ENCODE data around the gene AFF3. TPM values are rescaled to one million over a fixed set of nuclear protein-coding genes. Genes with fewer than 3 reads are reported as not detected.

Gene AFF3
- total RNA-seq, 4 donors from 2014 or later: 9.0 to 20.2 (median 14.5) TPM

DNA sequence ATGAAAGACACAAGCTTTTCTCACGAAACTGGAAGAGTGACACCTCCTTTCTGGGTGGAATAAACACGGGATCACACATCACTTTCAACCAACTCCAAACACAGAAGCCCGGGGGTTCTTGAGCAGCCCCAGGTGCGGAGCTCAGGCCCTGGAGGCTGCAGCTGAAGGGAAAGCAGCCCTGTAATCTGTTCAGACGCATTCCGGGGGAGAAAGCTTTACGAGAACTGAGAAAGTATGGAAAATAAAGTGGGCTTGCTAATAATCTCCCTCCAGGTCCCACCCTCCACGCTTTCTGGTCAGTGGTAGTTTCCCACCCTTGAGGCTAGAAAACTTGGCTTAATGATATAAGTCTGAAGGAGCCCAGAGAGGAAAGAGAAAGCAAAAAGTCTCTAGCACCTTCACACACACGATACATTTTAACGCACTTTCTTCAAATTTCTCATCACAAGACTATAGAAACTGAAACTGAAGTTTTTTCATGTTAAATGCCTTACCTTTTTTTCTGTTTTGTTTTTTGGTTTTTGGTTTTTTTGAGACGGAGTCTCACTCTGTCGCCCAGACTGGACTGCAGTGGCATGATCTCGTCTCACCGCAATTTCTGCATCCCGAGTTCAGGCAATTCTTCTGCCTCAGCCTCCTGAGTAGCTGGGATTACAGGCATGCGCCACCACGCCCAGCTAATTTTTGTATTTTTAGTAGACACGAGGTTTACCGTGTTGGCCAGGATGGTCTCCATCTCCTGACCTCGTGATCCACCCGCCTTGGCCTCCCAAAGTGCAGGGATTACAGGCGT lies 141.3 kb downstream of the AFF3 start:
- intact Hi-C loops (cut with DNase I; ENCODE audit: low total_unique reads): no loop called here
- in situ Hi-C loops (cut with MboI; ENCODE audit: low pct_ligation_motif_present in 1 of 4, low pct_unique_long_range_greater_than_20kb in 1 of 4, low sequenced_read_pairs in 3 of 4): no loop called here
- Histone ChIP-seq H3K9me3 (no peaks in the 10 kb centered on the region), H3K27me3 (no peaks in the 10 kb centered on the region), H3K4me3 (no peak overlapping the region), H3K36me3 (no peaks in the 10 kb centered on the region), H3K27ac (no peak overlapping the region), H3K4me1 (no peaks in the 10 kb centered on the region)
- no peak for DNase-seq
- 83 to 89% methylated on average over 22 of the region's 22 CpGs for WGBS, 2 donors (ENCODE audit: low coverage in 1 of 2)
- TF ChIP-seq, protein P1, sequence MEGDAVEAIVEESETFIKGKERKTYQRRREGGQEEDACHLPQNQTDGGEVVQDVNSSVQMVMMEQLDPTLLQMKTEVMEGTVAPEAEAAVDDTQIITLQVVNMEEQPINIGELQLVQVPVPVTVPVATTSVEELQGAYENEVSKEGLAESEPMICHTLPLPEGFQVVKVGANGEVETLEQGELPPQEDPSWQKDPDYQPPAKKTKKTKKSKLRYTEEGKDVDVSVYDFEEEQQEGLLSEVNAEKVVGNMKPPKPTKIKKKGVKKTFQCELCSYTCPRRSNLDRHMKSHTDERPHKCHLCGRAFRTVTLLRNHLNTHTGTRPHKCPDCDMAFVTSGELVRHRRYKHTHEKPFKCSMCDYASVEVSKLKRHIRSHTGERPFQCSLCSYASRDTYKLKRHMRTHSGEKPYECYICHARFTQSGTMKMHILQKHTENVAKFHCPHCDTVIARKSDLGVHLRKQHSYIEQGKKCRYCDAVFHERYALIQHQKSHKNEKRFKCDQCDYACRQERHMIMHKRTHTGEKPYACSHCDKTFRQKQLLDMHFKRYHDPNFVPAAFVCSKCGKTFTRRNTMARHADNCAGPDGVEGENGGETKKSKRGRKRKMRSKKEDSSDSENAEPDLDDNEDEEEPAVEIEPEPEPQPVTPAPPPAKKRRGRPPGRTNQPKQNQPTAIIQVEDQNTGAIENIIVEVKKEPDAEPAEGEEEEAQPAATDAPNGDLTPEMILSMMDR (IDR thresholded peaks at IDR 0.05): no peak
- TF ChIP-seq EP300 (IDR thresholded peaks at IDR 0.05; ENCODE audit: low read depth) (no peak), POLR2A (IDR thresholded peaks at IDR 0.05) (no peak), POLR2AphosphoS5 (IDR thresholded peaks at IDR 0.05) (no peak)

DNA sequence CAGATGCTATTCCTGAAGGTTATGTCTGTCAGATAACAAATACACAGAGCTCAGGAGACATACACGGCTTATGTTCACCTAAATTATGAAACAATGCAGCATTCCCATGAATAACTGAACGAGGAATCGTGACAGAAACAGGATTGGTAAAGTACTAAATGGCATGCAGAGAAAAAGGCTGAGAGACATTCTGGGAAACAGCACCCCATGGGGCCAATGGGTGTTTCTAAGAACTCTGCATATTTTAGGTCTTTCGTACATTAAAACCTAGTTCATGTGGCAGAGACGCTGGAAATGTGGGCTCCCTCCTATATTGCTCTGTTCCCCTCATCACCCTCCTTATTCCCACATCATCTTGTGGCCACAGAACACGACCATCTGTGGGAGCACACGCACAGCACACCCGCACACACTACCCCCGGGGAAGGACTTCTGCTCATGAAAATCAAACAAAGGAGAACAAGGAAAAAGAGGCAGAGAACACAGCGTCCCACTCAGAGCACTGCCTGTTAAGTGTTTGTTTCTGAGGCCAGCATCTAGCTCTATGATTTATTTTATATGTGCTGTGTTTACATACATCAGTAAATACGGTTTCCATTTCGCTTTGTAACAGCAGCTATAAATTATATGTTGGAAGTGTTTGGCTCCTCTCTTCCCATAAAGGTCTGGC lies 143.6 kb downstream of the AFF3 start:
- H3K4me3 ChIP-seq: no peak overlapping the region
- no peak for DNase-seq
- no peaks in the 10 kb centered on the region for H3K27me3 ChIP-seq
- no peaks in the 10 kb centered on the region for H3K4me1 ChIP-seq
- no peaks in the 10 kb centered on the region for H3K36me3 ChIP-seq
- intact Hi-C loops (cut with DNase I; ENCODE audit: low total_unique reads) (no loop called here), in situ Hi-C loops (cut with MboI; ENCODE audit: low pct_ligation_motif_present in 1 of 4, low pct_unique_long_range_greater_than_20kb in 1 of 4, low sequenced_read_pairs in 3 of 4) (no loop called here)
- TF ChIP-seq POLR2AphosphoS5 (IDR thresholded peaks at IDR 0.05) (no peak), POLR2A (IDR thresholded peaks at IDR 0.05) (no peak), EP300 (IDR thresholded peaks at IDR 0.05; ENCODE audit: low read depth) (no peak)
- TF ChIP-seq, protein P1 (IDR thresholded peaks at IDR 0.05): no peak
- H3K27ac ChIP-seq: no peak overlapping the region
- WGBS, 2 donors (ENCODE audit: low coverage in 1 of 2): 72 to 86% methylated on average over 12 of the region's 12 CpGs
- H3K9me3 ChIP-seq: no peaks in the 10 kb centered on the region

DNA sequence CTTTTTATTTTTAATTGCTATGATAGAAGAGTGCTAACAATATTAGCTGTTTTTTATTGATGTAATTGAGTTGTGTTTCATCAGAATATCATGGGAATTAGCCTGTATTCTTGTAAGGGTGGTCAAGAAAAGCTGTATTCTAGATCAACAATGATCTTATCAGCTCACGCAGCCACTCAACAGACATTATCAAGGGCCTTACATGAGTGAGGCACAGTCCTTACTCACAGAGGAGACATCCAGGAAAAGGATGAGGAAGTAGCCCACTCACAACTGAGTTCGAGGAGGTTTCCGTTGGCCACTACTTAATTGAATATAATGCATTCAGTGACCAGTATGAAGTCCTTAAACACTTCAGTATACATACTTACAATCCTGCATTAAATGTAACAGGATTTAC lies 152.5 kb downstream of the AFF3 start:
- no peaks in the 10 kb centered on the region for H3K27me3 ChIP-seq
- no peak overlapping the region for H3K27ac ChIP-seq
- TF ChIP-seq POLR2AphosphoS5 (IDR thresholded peaks at IDR 0.05) (no peak), POLR2A (IDR thresholded peaks at IDR 0.05) (no peak)
- TF ChIP-seq, protein P1 (IDR thresholded peaks at IDR 0.05): no peak
- no peaks in the 10 kb centered on the region for H3K4me1 ChIP-seq
- H3K9me3 ChIP-seq: no peaks in the 10 kb centered on the region
- intact Hi-C loops (cut with DNase I; ENCODE audit: low total_unique reads): no loop called here
- WGBS, 2 donors (ENCODE audit: low coverage in 1 of 2): 92% methylated on average over 3 of the region's 3 CpGs
- no peak overlapping the region for H3K4me3 ChIP-seq
- no peaks in the 10 kb centered on the region for H3K36me3 ChIP-seq
- in situ Hi-C loops (cut with MboI; ENCODE audit: low pct_ligation_motif_present in 1 of 4, low pct_unique_long_range_greater_than_20kb in 1 of 4, low sequenced_read_pairs in 3 of 4): no loop called here
- no peak for DNase-seq

DNA sequence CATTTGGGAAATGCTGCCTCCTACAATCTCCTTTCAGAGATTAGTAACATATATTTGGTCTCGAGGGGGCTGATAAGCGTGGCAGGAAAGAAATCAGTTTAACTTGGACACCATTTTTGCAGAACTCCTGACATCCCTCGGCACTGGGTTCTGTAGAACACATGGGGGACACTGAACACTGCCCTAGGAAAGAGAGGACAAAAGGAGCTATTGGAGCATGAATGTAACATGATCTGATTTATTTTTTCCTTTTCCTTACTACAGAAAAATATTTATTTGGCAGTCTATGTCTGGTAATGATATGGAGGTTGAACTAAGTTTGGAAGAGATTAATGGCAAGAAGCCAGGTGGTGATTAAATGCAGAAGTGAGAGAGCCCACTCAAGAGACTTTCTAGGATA lies 153.8 kb downstream of the AFF3 start:
- Histone ChIP-seq H3K9me3 (no peaks in the 10 kb centered on the region), H3K4me3 (no peak overlapping the region), H3K27ac (no peak overlapping the region), H3K36me3 (no peaks in the 10 kb centered on the region), H3K4me1 (no peaks in the 10 kb centered on the region), H3K27me3 (no peaks in the 10 kb centered on the region)
- no peak for DNase-seq
- WGBS, 2 donors (ENCODE audit: low coverage in 1 of 2): 78 to 90% methylated on average over 3 of the region's 3 CpGs
- in situ Hi-C loops (cut with MboI; ENCODE audit: low pct_ligation_motif_present in 1 of 4, low pct_unique_long_range_greater_than_20kb in 1 of 4, low sequenced_read_pairs in 3 of 4) (no loop called here), intact Hi-C loops (cut with DNase I; ENCODE audit: low total_unique reads) (no loop called here)
- TF ChIP-seq, protein P1 (IDR thresholded peaks at IDR 0.05): no peak
- TF ChIP-seq POLR2A (IDR thresholded peaks at IDR 0.05) (no peak), EP300 (IDR thresholded peaks at IDR 0.05; ENCODE audit: low read depth) (no peak), POLR2AphosphoS5 (IDR thresholded peaks at IDR 0.05) (no peak)
